Activated naive CD8-positive, alpha-beta T cell (primary cell): ENCODE measurements around the gene CEACAM6.
A peak's percentile ranks its signal among the peaks of the same experiment; 100 is the strongest.
"Not testable (repeated sequence)": the region's sequence is repeated elsewhere in the genome, so short reads cannot be mapped to it uniquely, and the experiment has no call there.

Experiments used
- H3K27ac Mint-ChIP-seq: one replicate; pipeline ENCODE4 v1.8.0; 2021; ENCODE audit warnings: mixed read lengths
- H3K27me3 Mint-ChIP-seq: one replicate; pipeline ENCODE4 v1.8.0; 2021; ENCODE audit warnings: mixed read lengths
- H3K36me3 Mint-ChIP-seq: one replicate; pipeline ENCODE4 v1.8.0; 2021; ENCODE audit warnings: mixed read lengths
- H3K4me1 Mint-ChIP-seq: one replicate; pipeline ENCODE4 v1.8.0; 2021; ENCODE audit warnings: low read depth, mixed read lengths
- H3K4me3 Mint-ChIP-seq: one replicate; pipeline ENCODE4 v1.8.0; 2021; ENCODE audit warnings: mild to moderate bottlenecking, mixed read lengths
- H3K9me3 Mint-ChIP-seq: one replicate; pipeline ENCODE4 v1.8.0; 2021; ENCODE audit warnings: low read depth, mixed read lengths

CEACAM6 gene

GRCh38 chr19:41755328-41755913, at the start of gene CEACAM6:
Gene CEACAM6, plus strand, starts transcription at chr19:41755530. Its CDS starts 109 bp downstream, at chr19:41755639.
- Mint-ChIP-seq H3K4me3 (no peak within 1 kb of the TSS), H3K27me3 (peaks cover 33% of the 10 kb centered on the region), H3K9me3 (no peaks in the 10 kb centered on the region), H3K36me3 (no peaks in the 10 kb centered on the region), H3K4me1 (peaks cover 4% of the 10 kb centered on the region), H3K27ac (no peak within 1 kb of the TSS)

DNA sequence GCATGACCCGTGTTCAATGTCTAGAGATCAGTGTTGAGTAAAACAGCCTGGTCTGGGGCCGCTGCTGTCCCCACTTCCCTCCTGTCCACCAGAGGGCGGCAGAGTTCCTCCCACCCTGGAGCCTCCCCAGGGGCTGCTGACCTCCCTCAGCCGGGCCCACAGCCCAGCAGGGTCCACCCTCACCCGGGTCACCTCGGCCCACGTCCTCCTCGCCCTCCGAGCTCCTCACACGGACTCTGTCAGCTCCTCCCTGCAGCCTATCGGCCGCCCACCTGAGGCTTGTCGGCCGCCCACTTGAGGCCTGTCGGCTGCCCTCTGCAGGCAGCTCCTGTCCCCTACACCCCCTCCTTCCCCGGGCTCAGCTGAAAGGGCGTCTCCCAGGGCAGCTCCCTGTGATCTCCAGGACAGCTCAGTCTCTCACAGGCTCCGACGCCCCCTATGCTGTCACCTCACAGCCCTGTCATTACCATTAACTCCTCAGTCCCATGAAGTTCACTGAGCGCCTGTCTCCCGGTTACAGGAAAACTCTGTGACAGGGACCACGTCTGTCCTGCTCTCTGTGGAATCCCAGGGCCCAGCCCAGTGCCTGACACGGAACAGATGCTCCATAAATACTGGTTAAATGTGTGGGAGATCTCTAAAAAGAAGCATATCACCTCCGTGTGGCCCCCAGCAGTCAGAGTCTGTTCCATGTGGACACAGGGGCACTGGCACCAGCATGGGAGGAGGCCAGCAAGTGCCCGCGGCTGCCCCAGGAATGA, 48.4 kb upstream of the CEACAM6 start:
- no peaks in the 10 kb centered on the region for H3K36me3 Mint-ChIP-seq
- no peaks in the 10 kb centered on the region for H3K9me3 Mint-ChIP-seq
- peaks cover 29% of the 10 kb centered on the region for H3K27me3 Mint-ChIP-seq
- no peak overlapping the region for H3K27ac Mint-ChIP-seq
- H3K4me3 Mint-ChIP-seq, result peak overlapping the region; percentile 58
- peaks cover 2% of the 10 kb centered on the region for H3K4me1 Mint-ChIP-seq

- H3K4me3 Mint-ChIP-seq, result no peak overlapping the region
- H3K9me3 Mint-ChIP-seq, result no peaks in the 10 kb centered on the region
- H3K27me3 Mint-ChIP-seq, result peaks cover 30% of the 10 kb centered on the region
- H3K36me3 Mint-ChIP-seq, result no peaks in the 10 kb centered on the region
- no peak overlapping the region for H3K27ac Mint-ChIP-seq
- peaks cover 2% of the 10 kb centered on the region for H3K4me1 Mint-ChIP-seq
Observed at GRCh38 chr19:41707502-41707812, 47.9 kb upstream of the CEACAM6 start.

- Mint-ChIP-seq H3K36me3 (no peaks in the 10 kb centered on the region), H3K4me1 (peaks cover 2% of the 10 kb centered on the region), H3K27ac (no peak overlapping the region), H3K9me3 (no peaks in the 10 kb centered on the region), H3K4me3 (no peak overlapping the region), H3K27me3 (peaks cover 32% of the 10 kb centered on the region)
Observed at GRCh38 chr19:41707871-41708371, 47.4 kb upstream of the CEACAM6 start.

DNA sequence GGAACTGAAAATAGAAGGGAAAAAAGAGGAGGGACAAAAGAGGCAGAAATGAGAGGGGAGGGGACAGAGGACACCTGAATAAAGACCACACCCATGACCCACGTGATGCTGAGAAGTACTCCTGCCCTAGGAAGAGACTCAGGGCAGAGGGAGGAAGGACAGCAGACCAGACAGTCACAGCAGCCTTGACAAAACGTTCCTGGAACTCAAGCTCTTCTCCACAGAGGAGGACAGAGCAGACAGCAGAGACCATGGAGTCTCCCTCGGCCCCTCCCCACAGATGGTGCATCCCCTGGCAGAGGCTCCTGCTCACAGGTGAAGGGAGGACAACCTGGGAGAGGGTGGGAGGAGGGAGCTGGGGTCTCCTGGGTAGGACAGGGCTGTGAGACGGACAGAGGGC, 46.8 kb upstream of the CEACAM6 start, which contains the start of gene CEACAM5:
Gene CEACAM5 (plus strand): TSS at position 146 of the 400 bp plus-strand sequence. CDS start 106 bp downstream, at position 252.
- H3K27me3 Mint-ChIP-seq, result peaks cover 35% of the 10 kb centered on the region
- H3K4me3 Mint-ChIP-seq, result no peak within 1 kb of the TSS
- H3K27ac Mint-ChIP-seq, result no peak within 1 kb of the TSS
- no peaks in the 10 kb centered on the region for H3K9me3 Mint-ChIP-seq
- H3K4me1 Mint-ChIP-seq, result peaks cover 2% of the 10 kb centered on the region
- H3K36me3 Mint-ChIP-seq, result no peaks in the 10 kb centered on the region

GRCh38 chr19:41709516-41709915, 45.8 kb upstream of the CEACAM6 start:
- peaks cover 36% of the 10 kb centered on the region for H3K27me3 Mint-ChIP-seq
- H3K4me3 Mint-ChIP-seq, H3K9me3 Mint-ChIP-seq, H3K36me3 Mint-ChIP-seq, H3K27ac Mint-ChIP-seq, H3K4me1 Mint-ChIP-seq: not testable (repeated sequence)

DNA sequence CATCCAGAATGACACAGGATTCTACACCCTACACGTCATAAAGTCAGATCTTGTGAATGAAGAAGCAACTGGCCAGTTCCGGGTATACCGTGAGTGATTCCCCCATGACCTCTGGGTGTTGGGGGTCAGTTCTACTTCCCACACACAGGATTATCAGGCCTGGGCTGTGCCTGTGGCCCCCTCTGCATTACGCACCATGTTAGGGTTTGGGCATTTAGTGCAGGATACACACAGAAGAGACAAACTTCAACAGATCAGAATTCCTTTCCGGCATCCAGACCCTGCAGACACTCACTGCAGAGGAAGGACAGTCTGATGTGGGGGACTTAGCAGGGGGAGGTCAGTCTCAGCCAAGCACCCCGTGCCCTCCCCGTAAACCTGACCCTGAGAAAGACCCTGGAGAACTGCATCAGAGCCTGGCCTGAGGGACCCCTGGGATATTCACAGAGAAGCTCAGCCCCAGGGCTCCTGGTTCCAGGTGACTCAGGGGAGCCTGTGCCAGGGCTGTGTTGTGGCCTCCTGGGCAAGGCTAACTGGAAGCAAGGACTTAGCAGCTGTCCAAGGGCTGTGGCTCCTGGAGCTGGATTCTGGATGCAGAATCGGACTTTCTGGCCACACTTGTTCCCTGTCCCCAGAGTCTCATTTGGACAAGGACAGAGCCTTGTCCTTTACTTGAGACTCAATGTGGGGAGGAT, 45.2 kb upstream of the CEACAM6 start:
- no peaks in the 10 kb centered on the region for H3K36me3 Mint-ChIP-seq
- H3K27ac Mint-ChIP-seq, result no peak overlapping the region
- no peaks in the 10 kb centered on the region for H3K9me3 Mint-ChIP-seq
- H3K4me1 Mint-ChIP-seq, result peaks cover 2% of the 10 kb centered on the region
- no peak overlapping the region for H3K4me3 Mint-ChIP-seq
- H3K27me3 Mint-ChIP-seq, result peaks cover 33% of the 10 kb centered on the region

DNA sequence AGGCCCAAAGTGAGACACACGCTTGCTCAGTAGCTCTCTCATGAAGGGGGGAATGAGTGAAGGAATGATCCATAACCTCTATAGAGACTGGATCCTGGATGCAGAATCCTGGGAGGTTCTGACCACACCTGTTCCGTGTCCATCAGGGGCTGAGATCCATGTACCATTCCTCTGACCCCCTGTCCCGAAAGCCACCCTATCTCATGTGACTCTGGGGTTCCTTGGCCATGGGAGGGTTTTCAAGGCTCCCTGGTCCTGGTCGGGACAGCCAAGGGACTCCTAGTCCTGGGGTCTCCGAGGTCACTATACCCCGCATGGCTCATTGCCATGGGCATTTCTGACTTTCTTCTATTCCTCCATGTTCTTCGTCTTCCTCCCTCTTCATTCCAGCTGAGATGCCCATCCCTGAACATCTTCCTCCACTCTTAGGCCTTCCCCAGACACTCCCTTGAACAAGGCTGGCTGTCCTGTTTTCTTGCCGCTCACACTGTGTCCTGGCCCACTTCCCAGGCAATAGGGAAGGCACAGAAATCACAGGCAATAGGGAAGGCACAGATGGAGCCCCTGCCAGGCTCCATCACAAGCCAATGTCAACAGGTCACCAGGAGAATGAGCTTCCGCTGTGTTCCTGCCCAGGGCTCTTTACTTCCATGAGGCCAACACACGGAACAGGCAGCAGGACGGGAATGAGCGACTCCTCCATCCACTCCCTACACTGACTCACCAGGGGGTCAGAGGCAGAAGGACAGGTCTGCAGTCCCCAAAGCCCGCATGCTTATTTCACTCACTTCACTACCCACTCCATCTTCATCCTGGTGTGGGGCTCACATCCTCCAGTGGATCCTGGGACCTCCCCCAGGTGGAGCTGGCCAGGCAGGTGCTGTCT, 43.7 kb upstream of the CEACAM6 start:
- Mint-ChIP-seq H3K27ac (no peak overlapping the region), H3K4me1 (peaks cover 2% of the 10 kb centered on the region), H3K4me3 (no peak overlapping the region), H3K36me3 (no peaks in the 10 kb centered on the region), H3K27me3 (peaks cover 26% of the 10 kb centered on the region), H3K9me3 (no peaks in the 10 kb centered on the region)

GRCh38 chr19:41714598-41714997, 40.7 kb upstream of the CEACAM6 start:
- no peak overlapping the region for H3K27ac Mint-ChIP-seq
- H3K4me3 Mint-ChIP-seq, result no peak overlapping the region
- no peaks in the 10 kb centered on the region for H3K36me3 Mint-ChIP-seq
- no peaks in the 10 kb centered on the region for H3K9me3 Mint-ChIP-seq
- no peaks in the 10 kb centered on the region for H3K4me1 Mint-ChIP-seq
- H3K27me3 Mint-ChIP-seq, result peaks cover 11% of the 10 kb centered on the region

DNA sequence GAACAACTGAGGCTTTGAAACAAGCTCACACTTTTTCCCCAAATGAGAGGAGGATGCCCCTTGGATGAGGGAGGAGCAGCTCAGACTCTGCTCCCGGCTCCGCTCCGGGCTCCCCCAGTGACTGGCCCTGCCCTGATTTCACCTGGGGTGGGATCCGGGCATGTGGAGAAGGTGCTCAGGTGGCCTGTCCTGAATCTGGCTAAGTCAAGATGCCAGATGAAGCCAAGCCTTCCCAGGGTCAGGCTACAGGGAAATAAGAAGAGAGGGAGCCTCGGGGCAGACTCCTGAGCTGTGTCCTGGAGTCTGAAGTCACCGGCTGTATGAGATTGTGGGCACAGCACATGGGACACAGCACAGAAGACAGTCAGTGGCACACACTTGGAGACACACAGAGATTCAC, 36.6 kb upstream of the CEACAM6 start:
- no peak overlapping the region for H3K27ac Mint-ChIP-seq
- no peaks in the 10 kb centered on the region for H3K36me3 Mint-ChIP-seq
- H3K4me3 Mint-ChIP-seq, result no peak overlapping the region

DNA sequence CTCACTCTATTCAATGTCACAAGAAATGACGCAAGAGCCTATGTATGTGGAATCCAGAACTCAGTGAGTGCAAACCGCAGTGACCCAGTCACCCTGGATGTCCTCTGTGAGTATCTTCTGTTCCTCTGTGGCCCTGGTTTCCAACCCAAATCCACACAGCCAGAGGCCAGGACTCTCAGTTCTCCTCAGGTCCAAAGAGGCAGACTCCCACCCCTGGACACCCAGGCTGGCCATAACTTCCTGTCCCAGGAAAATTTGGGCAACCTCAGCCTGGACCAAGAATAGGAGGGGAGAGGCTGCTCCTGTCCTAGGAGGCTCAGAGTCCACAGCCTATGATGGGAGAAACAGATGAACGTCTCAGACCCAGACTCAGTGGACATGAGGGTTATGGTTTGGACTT, 35.2 kb upstream of the CEACAM6 start:
- Mint-ChIP-seq H3K27me3 (peaks cover 12% of the 10 kb centered on the region), H3K9me3 (no peaks in the 10 kb centered on the region), H3K4me1 (no peaks in the 10 kb centered on the region), H3K27ac (no peak overlapping the region), H3K4me3 (no peak overlapping the region), H3K36me3 (no peaks in the 10 kb centered on the region)

More for the DNA sequence above, 36.6 kb upstream of the CEACAM6 start:
- no peaks in the 10 kb centered on the region for H3K4me1 Mint-ChIP-seq
- no peaks in the 10 kb centered on the region for H3K9me3 Mint-ChIP-seq
- peaks cover 7% of the 10 kb centered on the region for H3K27me3 Mint-ChIP-seq

DNA sequence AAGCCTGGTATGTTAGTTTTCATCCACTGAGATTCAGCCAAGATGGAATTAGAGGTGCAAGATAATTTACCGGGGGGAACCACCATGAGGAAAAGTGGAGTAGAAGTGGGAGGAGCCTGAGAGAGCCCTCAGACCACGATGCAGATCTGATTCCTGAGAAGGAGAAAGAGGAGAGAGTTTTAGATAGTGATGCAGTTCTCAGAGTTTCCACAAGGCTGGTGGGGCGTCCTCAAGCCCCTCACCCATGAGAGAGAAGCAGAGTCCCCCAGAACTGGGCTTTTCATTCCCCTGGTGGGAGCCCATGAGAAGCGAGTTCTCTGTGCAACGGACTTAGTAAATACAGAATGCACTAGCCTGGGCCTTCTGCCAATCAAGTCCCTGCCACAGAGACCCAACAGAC, 28.8 kb upstream of the CEACAM6 start:
- Mint-ChIP-seq H3K4me1 (no peaks in the 10 kb centered on the region), H3K4me3 (no peak overlapping the region), H3K9me3 (no peaks in the 10 kb centered on the region), H3K36me3 (peaks cover 3% of the 10 kb centered on the region), H3K27ac (no peak overlapping the region), H3K27me3 (peaks cover 31% of the 10 kb centered on the region)

- no peaks in the 10 kb centered on the region for H3K36me3 Mint-ChIP-seq
Observed at GRCh38 chr19:41734156-41734555, 21.2 kb upstream of the CEACAM6 start.

GRCh38 chr19:41734585-41734984, 20.7 kb upstream of the CEACAM6 start:
- H3K36me3 Mint-ChIP-seq, result no peaks in the 10 kb centered on the region
- peaks cover 20% of the 10 kb centered on the region for H3K27me3 Mint-ChIP-seq
- H3K4me1 Mint-ChIP-seq, result peaks cover 7% of the 10 kb centered on the region
- no peaks in the 10 kb centered on the region for H3K9me3 Mint-ChIP-seq
- no peak overlapping the region for H3K27ac Mint-ChIP-seq
- H3K4me3 Mint-ChIP-seq, result no peak overlapping the region

More at GRCh38 chr19:41734156-41734555, 21.2 kb upstream of the CEACAM6 start:
- Mint-ChIP-seq H3K27ac (no peak overlapping the region), H3K27me3 (peaks cover 20% of the 10 kb centered on the region), H3K4me1 (peaks cover 7% of the 10 kb centered on the region), H3K9me3 (no peaks in the 10 kb centered on the region), H3K4me3 (no peak overlapping the region)
